Small intestine (tissue), 7 donors: ENCODE results near the gene ZNF74. TPM values are rescaled to one million over a fixed set of nuclear protein-coding genes. Genes with fewer than 3 reads are reported as not detected.
A peak's percentile ranks its signal among the peaks of the same experiment; 100 is the strongest.
"Not testable (repeated sequence)": the region's sequence is repeated elsewhere in the genome, so short reads cannot be mapped to it uniquely, and the experiment has no call there.

Experiments used
- DNase-seq, 2 donors: peaks; one replicate each; pipeline versions ENCODE4 v3.0.0 to v3.0.0-alpha.2; 2013
- FAIRE-seq: peaks from 2 replicates; lab custom pipeline; 2012; peaks lifted over from hg19 to GRCh38; lab: Jason Lieb, UNC
- H3K27ac ChIP-seq, 3 donors: one replicate each; pipeline ENCODE4 v1.5.1; 2013; ENCODE audit warnings: low read length in 2 of 3, mild to moderate bottlenecking in 2 of 3, control low read depth in 1 of 3, inconsistent platforms in 1 of 3, low read depth in 1 of 3, moderate library complexity in 1 of 3
- H3K27me3 ChIP-seq, 3 donors: one replicate each; pipeline ENCODE4 v1.6.1; 2013; ENCODE audit warnings: low read length in 3 of 3, inconsistent platforms in 1 of 3; ENCODE audit not compliant: control insufficient read depth in 3 of 3, insufficient read depth in 3 of 3
- H3K36me3 ChIP-seq, 3 donors: one replicate each; pipeline ENCODE4 v1.6.1; 2013; ENCODE audit warnings: low read length in 3 of 3, inconsistent platforms in 1 of 3, low read depth in 1 of 3, mild to moderate bottlenecking in 1 of 3, moderate library complexity in 1 of 3; ENCODE audit not compliant: control insufficient read depth in 3 of 3, insufficient read depth in 2 of 3
- H3K4me1 ChIP-seq, 3 donors: one replicate each; pipeline ENCODE4 v1.6.1; 2013; ENCODE audit warnings: low read length in 2 of 3, inconsistent platforms in 1 of 3, low read depth in 1 of 3, mild to moderate bottlenecking in 1 of 3, moderate library complexity in 1 of 3; ENCODE audit not compliant: control insufficient read depth in 3 of 3, insufficient read depth in 2 of 3
- H3K4me3 ChIP-seq, 3 donors: one replicate each; pipeline ENCODE4 v1.5.1; 2013; ENCODE audit warnings: low read length in 3 of 3, control low read depth in 1 of 3, inconsistent platforms in 1 of 3, low read depth in 1 of 3, mild to moderate bottlenecking in 1 of 3, moderate library complexity in 1 of 3
- H3K9me3 ChIP-seq, 2 donors: one replicate each; pipeline ENCODE4 v1.6.1; 2013; ENCODE audit warnings: low read depth in 1 of 2, low read length in 1 of 2; ENCODE audit not compliant: control insufficient read depth in 2 of 2, insufficient read depth in 1 of 2
- WGBS, 3 donors: extraction: QIAGEN DNeasy Blood & Tissue Kit; methylation state at CpG; one replicate each; pipeline ENCODE4 v1.1.7; 2013; 5-methylcytosine and 5-hydroxymethylcytosine counted together
- polyA plus RNA-seq, 4 donors: library from polyadenylated mRNA; stranded (reverse) in 3 of 4; unstranded in 1 of 4; fragments of 200-250 nt in 3 of 4; fragments of 120-200 nt in 1 of 4; gene quantifications; one replicate each; pipeline versions ENCODE4 v1.2.1 to v1.2.3, GENCODE V29; 2013
- donor health status: healthy with polysubstance abuse.
- donor health status: control.
- donor health status: control.
- donor health status: Bipolar disorder and iron deficiency.
- donor health status: healthy.

Gene ZNF74
- polyA plus RNA-seq, 4 donors: 2.5 to 10.6 (median 4.2) TPM

GRCh38 chr22:20392365-20392881 lies 1.5 kb upstream of the ZNF74 start:
- not testable (repeated sequence) for H3K36me3 ChIP-seq, H3K9me3 ChIP-seq, H3K27me3 ChIP-seq, H3K4me3 ChIP-seq, DNase-seq, FAIRE-seq, H3K4me1 ChIP-seq, H3K27ac ChIP-seq
- 94 to 99% (median 97%) methylated on average over 46 to 53 of the region's 53 CpGs for WGBS, 3 donors

- no peak for FAIRE-seq
- Histone ChIP-seq H3K4me1 (peaks cover 0 to 9% (median 9%) of the 10 kb centered on the region in 3 donors), H3K9me3 (no peaks in the 10 kb centered on the region), H3K27ac (peak overlapping the region in 2 of 3 donors; percentile 77 to 89), H3K36me3 (peaks cover 0 to 4% (median 0%) of the 10 kb centered on the region in 3 donors), H3K27me3 (no peaks in the 10 kb centered on the region), H3K4me3 (peak overlapping the region; percentile 27 to 87 (median 82))
- 91 to 95% (median 94%) methylated on average over 23 of the region's 23 CpGs for WGBS, 3 donors
- DNase-seq: no peak
Observed at GRCh38 chr22:20392983-20393704, 807 bp upstream of the ZNF74 start.

GRCh38 chr22:20395181-20395906 lies 1.4 kb downstream of the ZNF74 start:
- no peak overlapping the region for H3K4me3 ChIP-seq
- H3K4me1 ChIP-seq: peaks cover 0 to 9% (median 9%) of the 10 kb centered on the region in 3 donors
- WGBS, 3 donors: 74 to 79% (median 78%) methylated on average over 20 of the region's 20 CpGs
- H3K9me3 ChIP-seq: no peaks in the 10 kb centered on the region
- peaks cover 0 to 7% (median 0%) of the 10 kb centered on the region in 3 donors for H3K36me3 ChIP-seq
- no peak for DNase-seq
- no peak for FAIRE-seq
- H3K27ac ChIP-seq: no peak overlapping the region
- no peaks in the 10 kb centered on the region for H3K27me3 ChIP-seq

DNA sequence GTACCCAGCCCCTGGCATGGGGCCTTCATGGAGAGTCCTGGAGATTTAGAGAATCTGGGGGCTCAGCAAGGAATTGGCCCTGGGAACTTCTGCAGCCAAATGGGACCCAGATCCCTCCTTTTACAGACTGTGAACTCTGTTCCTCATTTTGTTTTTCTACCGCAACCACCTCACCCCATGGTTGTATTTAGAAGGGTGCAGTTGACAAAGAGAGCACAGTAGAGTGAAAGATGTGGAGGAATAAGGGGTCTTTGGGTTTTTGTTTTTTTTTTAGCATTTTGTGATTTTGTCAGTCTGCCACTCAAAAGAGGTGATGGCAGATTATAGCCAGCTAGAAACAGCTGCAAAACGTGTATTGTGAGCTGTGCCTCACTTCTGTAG lies 1.9 kb downstream of the ZNF74 start:
- peaks cover 0 to 9% (median 9%) of the 10 kb centered on the region in 3 donors for H3K4me1 ChIP-seq
- FAIRE-seq (no peak), DNase-seq (no peak)
- H3K27me3 ChIP-seq: no peaks in the 10 kb centered on the region
- 54 to 57% (median 57%) methylated on average over 2 of the region's 2 CpGs for WGBS, 3 donors
- no peak overlapping the region for H3K4me3 ChIP-seq
- no peaks in the 10 kb centered on the region for H3K9me3 ChIP-seq
- no peak overlapping the region for H3K27ac ChIP-seq
- peaks cover 0 to 12% (median 0%) of the 10 kb centered on the region in 3 donors for H3K36me3 ChIP-seq

- Histone ChIP-seq H3K4me3 (no peak overlapping the region), H3K27ac (no peak overlapping the region), H3K9me3 (no peaks in the 10 kb centered on the region), H3K27me3 (no peaks in the 10 kb centered on the region), H3K36me3 (peaks cover 0 to 20% (median 0%) of the 10 kb centered on the region in 3 donors), H3K4me1 (peaks cover 0 to 9% (median 9%) of the 10 kb centered on the region in 3 donors)
- no peak for DNase-seq
- WGBS, 3 donors: 82 to 100% (median 88%) methylated on average over 1 of the region's 1 CpG
- no peak for FAIRE-seq
Observed at GRCh38 chr22:20396639-20397038, 2.7 kb downstream of the ZNF74 start.

- H3K4me3 ChIP-seq: no peak overlapping the region
- H3K27me3 ChIP-seq: no peaks in the 10 kb centered on the region
- H3K4me1 ChIP-seq: peaks cover 0 to 9% (median 9%) of the 10 kb centered on the region in 3 donors
- FAIRE-seq (no peak), DNase-seq (no peak)
- 91 to 92% (median 91%) methylated on average over 2 of the region's 2 CpGs for WGBS, 3 donors
- no peak overlapping the region for H3K27ac ChIP-seq
- H3K9me3 ChIP-seq: no peaks in the 10 kb centered on the region
- H3K36me3 ChIP-seq: peaks cover 0 to 25% (median 0%) of the 10 kb centered on the region in 3 donors
Observed at GRCh38 chr22:20397498-20397897, 3.5 kb downstream of the ZNF74 start.

DNA sequence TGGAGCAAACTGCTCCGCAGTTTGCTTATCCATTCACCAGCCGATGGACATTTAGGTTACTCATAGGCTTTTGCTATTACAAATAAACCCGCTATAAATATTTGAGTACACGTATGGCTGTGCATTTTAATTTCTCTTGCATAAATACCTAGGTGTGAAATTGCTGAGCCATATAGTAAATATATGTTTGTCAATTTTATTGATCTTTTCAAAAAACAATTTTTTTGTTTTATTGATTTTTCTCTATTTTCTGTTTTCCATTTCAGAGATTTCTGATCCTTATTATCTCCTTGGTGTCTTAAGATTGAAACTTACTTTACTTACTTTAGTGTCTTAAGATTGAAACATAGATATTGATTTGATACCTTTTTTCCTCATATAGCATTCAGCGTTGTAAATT lies 4.5 kb downstream of the ZNF74 start:
- WGBS, 3 donors: 95 to 98% (median 95%) methylated on average over 5 of the region's 5 CpGs

GRCh38 chr22:20399866-20400605 lies 6.1 kb downstream of the ZNF74 start:
- Histone ChIP-seq H3K36me3 (peaks cover 0 to 45% (median 3%) of the 10 kb centered on the region in 3 donors), H3K4me1 (peaks cover 0 to 4% (median 3%) of the 10 kb centered on the region in 3 donors), H3K27me3 (no peaks in the 10 kb centered on the region), H3K4me3 (no peak overlapping the region), H3K9me3 (no peaks in the 10 kb centered on the region), H3K27ac (no peak overlapping the region)
- no peak for DNase-seq
- no peak for FAIRE-seq
- 62 to 88% (median 86%) methylated on average over 4 of the region's 4 CpGs for WGBS, 3 donors

More for the DNA sequence above, 4.5 kb downstream of the ZNF74 start:
- H3K27ac ChIP-seq: no peak overlapping the region
- H3K27me3 ChIP-seq: no peaks in the 10 kb centered on the region
- no peak for FAIRE-seq
- no peak overlapping the region for H3K4me3 ChIP-seq
- H3K4me1 ChIP-seq: peaks cover 0 to 9% (median 6%) of the 10 kb centered on the region in 3 donors
- peaks cover 0 to 31% (median 0%) of the 10 kb centered on the region in 3 donors for H3K36me3 ChIP-seq
- H3K9me3 ChIP-seq: no peaks in the 10 kb centered on the region
- DNase-seq: no peak
